ENCODE measurements around the gene GLDN. TPM values are rescaled to one million over a fixed set of nuclear protein-coding genes. Genes with fewer than 3 reads are reported as not detected.
A peak's percentile ranks its signal among the peaks of the same experiment; 100 is the strongest.

The GLDN gene
- total RNA-seq, 1 experiment from 2014 or later, result 0.82 TPM

GRCh38 chr15:51314391-51315337 lies 26.8 kb upstream of the GLDN start:
- intact Hi-C loops (cut with micrococcal nuclease; ENCODE audit: unreplicated experiment), result no loop called here
- Mint-ChIP-seq H3K9me3 (ENCODE audit: unreplicated experiment) (no peaks in the 10 kb centered on the region), H3K36me3 (ENCODE audit: insufficient read depth, unreplicated experiment) (no peaks in the 10 kb centered on the region), H3K27ac (ENCODE audit: unreplicated experiment) (peak overlapping the region; percentile 15), H3K4me3 (ENCODE audit: unreplicated experiment) (peak overlapping the region; percentile 11), H3K27me3 (ENCODE audit: insufficient read depth, unreplicated experiment) (no peaks in the 10 kb centered on the region), H3K4me1 (ENCODE audit: low read depth, unreplicated experiment) (peaks cover 26% of the 10 kb centered on the region)
- Histone ChIP-seq H3K9me3 (no peaks in the 10 kb centered on the region), H3K4me3 (ENCODE audit: low read depth, low read length) (no peak overlapping the region), H3K27me3 (replicated peaks; ENCODE audit: control insufficient read depth, insufficient read depth, low read length) (no peaks in the 10 kb centered on the region), H3K36me3 (ENCODE audit: control insufficient read depth, insufficient read depth, low read length) (no peaks in the 10 kb centered on the region), H3K4me1 (peaks cover 29% of the 10 kb centered on the region)
- peak; percentile 11 to 51 for DNase-seq
- no TSS peak for BruUV-seq (replicated peaks)
- POLR2A ChIA-PET, result no interaction called here
- CTCF ChIA-PET, result no interaction called here
- TF ChIP-seq CTCF (IDR thresholded peaks at IDR 0.05; ENCODE audit: insufficient read depth in 1 of 2, low read depth in 1 of 2, low read length in 1 of 2, severe bottlenecking in 1 of 2, unreplicated experiment in 1 of 2), result no peak

- peaks cover 26% of the 10 kb centered on the region for H3K4me1 Mint-ChIP-seq (ENCODE audit: low read depth, unreplicated experiment)
- intact Hi-C loops (cut with micrococcal nuclease; ENCODE audit: unreplicated experiment), result no loop called here
- CTCF ChIA-PET, result no interaction called here
- H3K9me3 ChIP-seq, result no peaks in the 10 kb centered on the region
- H3K27me3 Mint-ChIP-seq (ENCODE audit: insufficient read depth, unreplicated experiment), result no peaks in the 10 kb centered on the region
- H3K9me3 Mint-ChIP-seq (ENCODE audit: unreplicated experiment), result no peaks in the 10 kb centered on the region
- no peaks in the 10 kb centered on the region for H3K36me3 ChIP-seq (ENCODE audit: control insufficient read depth, insufficient read depth, low read length)
- H3K4me3 Mint-ChIP-seq (ENCODE audit: unreplicated experiment), result no peak overlapping the region
- H3K36me3 Mint-ChIP-seq (ENCODE audit: insufficient read depth, unreplicated experiment), result no peaks in the 10 kb centered on the region
- no peak overlapping the region for H3K4me3 ChIP-seq (ENCODE audit: low read depth, low read length)
- no TSS peak for BruUV-seq (replicated peaks)
- H3K27ac Mint-ChIP-seq (ENCODE audit: unreplicated experiment), result no peak overlapping the region
- peaks cover 29% of the 10 kb centered on the region for H3K4me1 ChIP-seq
- no peak for DNase-seq
- no peak for TF ChIP-seq CTCF (IDR thresholded peaks at IDR 0.05; ENCODE audit: insufficient read depth in 1 of 2, low read depth in 1 of 2, low read length in 1 of 2, severe bottlenecking in 1 of 2, unreplicated experiment in 1 of 2)
- H3K27me3 ChIP-seq (replicated peaks; ENCODE audit: control insufficient read depth, insufficient read depth, low read length), result no peaks in the 10 kb centered on the region
- POLR2A ChIA-PET, result no interaction called here
These were observed 25.7 kb upstream of the GLDN start for GRCh38 chr15:51315726-51316125.

- Mint-ChIP-seq H3K9me3 (ENCODE audit: unreplicated experiment) (no peaks in the 10 kb centered on the region), H3K4me1 (ENCODE audit: low read depth, unreplicated experiment) (peaks cover 26% of the 10 kb centered on the region), H3K27ac (ENCODE audit: unreplicated experiment) (no peak overlapping the region), H3K27me3 (ENCODE audit: insufficient read depth, unreplicated experiment) (no peaks in the 10 kb centered on the region), H3K36me3 (ENCODE audit: insufficient read depth, unreplicated experiment) (no peaks in the 10 kb centered on the region), H3K4me3 (ENCODE audit: unreplicated experiment) (no peak overlapping the region)
- TF ChIP-seq CTCF (IDR thresholded peaks at IDR 0.05; ENCODE audit: insufficient read depth in 1 of 2, low read depth in 1 of 2, low read length in 1 of 2, severe bottlenecking in 1 of 2, unreplicated experiment in 1 of 2), result no peak
- CTCF ChIA-PET, result no interaction called here
- intact Hi-C loops (cut with micrococcal nuclease; ENCODE audit: unreplicated experiment), result no loop called here
- POLR2A ChIA-PET, result no interaction called here
- H3K9me3 ChIP-seq, result no peaks in the 10 kb centered on the region
- H3K4me1 ChIP-seq, result peaks cover 28% of the 10 kb centered on the region
- no peak overlapping the region for H3K4me3 ChIP-seq (ENCODE audit: low read depth, low read length)
- no peaks in the 10 kb centered on the region for H3K36me3 ChIP-seq (ENCODE audit: control insufficient read depth, insufficient read depth, low read length)
- no peaks in the 10 kb centered on the region for H3K27me3 ChIP-seq (replicated peaks; ENCODE audit: control insufficient read depth, insufficient read depth, low read length)
- no peak for DNase-seq
- BruUV-seq (replicated peaks), result no TSS peak
These were observed 24.8 kb upstream of the GLDN start for GRCh38 chr15:51316636-51317035.
